H1 (cell line): ENCODE measurements around the gene PDE9A. TPM values are rescaled to one million over a fixed set of nuclear protein-coding genes. Genes with fewer than 3 reads are reported as not detected.

ENCODE experiments used
- CHD2 ChIP-seq: IDR thresholded peaks from 2 replicates; pipeline ENCODE4 v1.6.1; 2012; ENCODE audit warnings: low read length, improper control_type of control experiment
- EGR1 ChIP-seq: IDR thresholded peaks from 2 replicates; pipeline ENCODE4 v1.6.1; 2011; ENCODE audit warnings: low read depth, low read length, borderline replicate concordance
- EZH2 ChIP-seq: fragments of 200-600 bp; sonication (generic); IDR thresholded peaks from 2 replicates; pipeline ENCODE4 v1.7.1; 2012; ENCODE audit warnings: low read depth, mild to moderate bottlenecking, moderate library complexity, low read length, inconsistent platforms; ENCODE audit not compliant: severe bottlenecking
- JUN ChIP-seq: IDR thresholded peaks from 2 replicates; pipeline ENCODE4 v1.6.1; 2011; ENCODE audit warnings: low read depth, mild to moderate bottlenecking, improper control_type of control experiment, low read length
- JUND ChIP-seq: IDR thresholded peaks from 2 replicates; pipeline ENCODE4 v1.6.1; 2011; ENCODE audit warnings: mild to moderate bottlenecking, improper control_type of control experiment, low read length
- NRF1 ChIP-seq: IDR thresholded peaks from 2 replicates; pipeline ENCODE4 v1.6.1; 2011; ENCODE audit warnings: mild to moderate bottlenecking, low read depth, low read length, improper control_type of control experiment
- RBBP5 ChIP-seq: IDR thresholded peaks from 2 replicates; pipeline ENCODE4 v1.7.1; 2012; ENCODE audit warnings: low read depth, mild to moderate bottlenecking, inconsistent platforms, low read length, moderate library complexity, borderline replicate concordance
- RXRA ChIP-seq: IDR thresholded peaks from 2 replicates; pipeline ENCODE4 v1.6.1; 2011; ENCODE audit warnings: low read depth, mild to moderate bottlenecking, low read length, moderate library complexity; ENCODE audit not compliant: insufficient read depth
- SIRT6 ChIP-seq: IDR thresholded peaks from one replicate; pipeline ENCODE4 v1.7.1; 2012; ENCODE audit warnings: low read length, inconsistent platforms
- polyA plus RNA-seq, 7 experiments: library from polyadenylated mRNA; depleted of rRNA in 3 of 7; stranded (reverse) in 5 of 7; unstranded in 2 of 7; fragments of >200 nt in 5 of 7; fragments of 200-250 nt in 2 of 7; gene quantifications; 1 replicate in 5 of 7; 2 replicates in 1 of 7; 4 replicates in 1 of 7; pipeline versions ENCODE4 v1.2.1 to v1.2.3, GENCODE V29; 2011 to 2013; ENCODE audit warnings: missing spikeins in 2 of 7, mixed read lengths in 2 of 7
- total RNA-seq: library from RNA; stranded (reverse); fragmentation: NEBNext Ultra II Directional; extraction: Animal tissue kit (Norgen Biotek cat#: 25700); gene quantifications from 2 replicates; pipeline ENCODE4 v1.2.1, GENCODE V29; 2021
- TF ChIP-seq, protein P1 (sequence below): fragments of 300-600 bp; sonication (generic); IDR thresholded peaks from 2 replicates; pipeline ENCODE4 v1.7.1; 2012; ENCODE audit warnings: low read length, moderate library complexity, mild to moderate bottlenecking, inconsistent platforms; ENCODE audit not compliant: insufficient replicate concordance
- TF ChIP-seq, protein P2 (sequence below): IDR thresholded peaks from 2 replicates; pipeline ENCODE4 v1.6.1; 2012; ENCODE audit warnings: inconsistent platforms

PDE9A gene
- total and polyA plus RNA-seq, 2 of the 8 experiments (the other 6 are each of a cell fraction or from before 2014, with no cell fraction given) = 39.2 to 45.9 TPM

DNA sequence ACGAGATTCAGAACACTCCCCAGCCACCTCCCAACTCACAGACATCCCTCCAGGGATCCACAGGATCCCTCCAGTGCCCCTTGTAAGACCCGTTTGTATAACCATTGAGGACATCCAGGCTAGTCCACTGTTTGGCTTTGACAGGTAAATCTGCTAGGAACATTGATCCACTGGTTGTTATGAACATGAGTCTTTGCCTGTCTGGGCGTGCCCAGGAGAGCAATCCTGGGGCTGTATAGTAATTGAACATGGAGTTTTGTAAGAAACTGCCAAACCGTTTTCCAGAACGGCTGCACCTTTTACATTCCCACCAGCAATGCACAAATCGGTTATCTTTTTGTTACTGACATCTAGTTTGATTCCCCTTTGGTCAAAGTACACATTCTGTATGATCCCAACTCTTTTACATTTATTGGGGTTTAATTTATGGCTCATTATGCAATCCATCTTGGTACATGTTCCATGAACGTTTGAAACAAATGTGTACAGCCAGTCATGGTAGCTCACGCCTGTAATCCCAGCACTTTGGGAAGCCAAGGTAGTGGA is 137.2 kb downstream of the PDE9A start (continued):
- TF ChIP-seq, protein P1, sequence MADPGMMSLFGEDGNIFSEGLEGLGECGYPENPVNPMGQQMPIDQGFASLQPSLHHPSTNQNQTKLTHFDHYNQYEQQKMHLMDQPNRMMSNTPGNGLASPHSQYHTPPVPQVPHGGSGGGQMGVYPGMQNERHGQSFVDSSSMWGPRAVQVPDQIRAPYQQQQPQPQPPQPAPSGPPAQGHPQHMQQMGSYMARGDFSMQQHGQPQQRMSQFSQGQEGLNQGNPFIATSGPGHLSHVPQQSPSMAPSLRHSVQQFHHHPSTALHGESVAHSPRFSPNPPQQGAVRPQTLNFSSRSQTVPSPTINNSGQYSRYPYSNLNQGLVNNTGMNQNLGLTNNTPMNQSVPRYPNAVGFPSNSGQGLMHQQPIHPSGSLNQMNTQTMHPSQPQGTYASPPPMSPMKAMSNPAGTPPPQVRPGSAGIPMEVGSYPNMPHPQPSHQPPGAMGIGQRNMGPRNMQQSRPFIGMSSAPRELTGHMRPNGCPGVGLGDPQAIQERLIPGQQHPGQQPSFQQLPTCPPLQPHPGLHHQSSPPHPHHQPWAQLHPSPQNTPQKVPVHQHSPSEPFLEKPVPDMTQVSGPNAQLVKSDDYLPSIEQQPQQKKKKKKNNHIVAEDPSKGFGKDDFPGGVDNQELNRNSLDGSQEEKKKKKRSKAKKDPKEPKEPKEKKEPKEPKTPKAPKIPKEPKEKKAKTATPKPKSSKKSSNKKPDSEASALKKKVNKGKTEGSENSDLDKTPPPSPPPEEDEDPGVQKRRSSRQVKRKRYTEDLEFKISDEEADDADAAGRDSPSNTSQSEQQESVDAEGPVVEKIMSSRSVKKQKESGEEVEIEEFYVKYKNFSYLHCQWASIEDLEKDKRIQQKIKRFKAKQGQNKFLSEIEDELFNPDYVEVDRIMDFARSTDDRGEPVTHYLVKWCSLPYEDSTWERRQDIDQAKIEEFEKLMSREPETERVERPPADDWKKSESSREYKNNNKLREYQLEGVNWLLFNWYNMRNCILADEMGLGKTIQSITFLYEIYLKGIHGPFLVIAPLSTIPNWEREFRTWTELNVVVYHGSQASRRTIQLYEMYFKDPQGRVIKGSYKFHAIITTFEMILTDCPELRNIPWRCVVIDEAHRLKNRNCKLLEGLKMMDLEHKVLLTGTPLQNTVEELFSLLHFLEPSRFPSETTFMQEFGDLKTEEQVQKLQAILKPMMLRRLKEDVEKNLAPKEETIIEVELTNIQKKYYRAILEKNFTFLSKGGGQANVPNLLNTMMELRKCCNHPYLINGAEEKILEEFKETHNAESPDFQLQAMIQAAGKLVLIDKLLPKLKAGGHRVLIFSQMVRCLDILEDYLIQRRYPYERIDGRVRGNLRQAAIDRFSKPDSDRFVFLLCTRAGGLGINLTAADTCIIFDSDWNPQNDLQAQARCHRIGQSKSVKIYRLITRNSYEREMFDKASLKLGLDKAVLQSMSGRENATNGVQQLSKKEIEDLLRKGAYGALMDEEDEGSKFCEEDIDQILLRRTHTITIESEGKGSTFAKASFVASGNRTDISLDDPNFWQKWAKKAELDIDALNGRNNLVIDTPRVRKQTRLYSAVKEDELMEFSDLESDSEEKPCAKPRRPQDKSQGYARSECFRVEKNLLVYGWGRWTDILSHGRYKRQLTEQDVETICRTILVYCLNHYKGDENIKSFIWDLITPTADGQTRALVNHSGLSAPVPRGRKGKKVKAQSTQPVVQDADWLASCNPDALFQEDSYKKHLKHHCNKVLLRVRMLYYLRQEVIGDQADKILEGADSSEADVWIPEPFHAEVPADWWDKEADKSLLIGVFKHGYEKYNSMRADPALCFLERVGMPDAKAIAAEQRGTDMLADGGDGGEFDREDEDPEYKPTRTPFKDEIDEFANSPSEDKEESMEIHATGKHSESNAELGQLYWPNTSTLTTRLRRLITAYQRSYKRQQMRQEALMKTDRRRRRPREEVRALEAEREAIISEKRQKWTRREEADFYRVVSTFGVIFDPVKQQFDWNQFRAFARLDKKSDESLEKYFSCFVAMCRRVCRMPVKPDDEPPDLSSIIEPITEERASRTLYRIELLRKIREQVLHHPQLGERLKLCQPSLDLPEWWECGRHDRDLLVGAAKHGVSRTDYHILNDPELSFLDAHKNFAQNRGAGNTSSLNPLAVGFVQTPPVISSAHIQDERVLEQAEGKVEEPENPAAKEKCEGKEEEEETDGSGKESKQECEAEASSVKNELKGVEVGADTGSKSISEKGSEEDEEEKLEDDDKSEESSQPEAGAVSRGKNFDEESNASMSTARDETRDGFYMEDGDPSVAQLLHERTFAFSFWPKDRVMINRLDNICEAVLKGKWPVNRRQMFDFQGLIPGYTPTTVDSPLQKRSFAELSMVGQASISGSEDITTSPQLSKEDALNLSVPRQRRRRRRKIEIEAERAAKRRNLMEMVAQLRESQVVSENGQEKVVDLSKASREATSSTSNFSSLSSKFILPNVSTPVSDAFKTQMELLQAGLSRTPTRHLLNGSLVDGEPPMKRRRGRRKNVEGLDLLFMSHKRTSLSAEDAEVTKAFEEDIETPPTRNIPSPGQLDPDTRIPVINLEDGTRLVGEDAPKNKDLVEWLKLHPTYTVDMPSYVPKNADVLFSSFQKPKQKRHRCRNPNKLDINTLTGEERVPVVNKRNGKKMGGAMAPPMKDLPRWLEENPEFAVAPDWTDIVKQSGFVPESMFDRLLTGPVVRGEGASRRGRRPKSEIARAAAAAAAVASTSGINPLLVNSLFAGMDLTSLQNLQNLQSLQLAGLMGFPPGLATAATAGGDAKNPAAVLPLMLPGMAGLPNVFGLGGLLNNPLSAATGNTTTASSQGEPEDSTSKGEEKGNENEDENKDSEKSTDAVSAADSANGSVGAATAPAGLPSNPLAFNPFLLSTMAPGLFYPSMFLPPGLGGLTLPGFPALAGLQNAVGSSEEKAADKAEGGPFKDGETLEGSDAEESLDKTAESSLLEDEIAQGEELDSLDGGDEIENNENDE = no peak
- TF ChIP-seq RBBP5 (no peak), NRF1 (no peak), JUND (no peak), SIRT6 (no peak), RXRA (no peak), CHD2 (no peak), EZH2 (no peak), EGR1 (no peak), JUN (no peak)
- TF ChIP-seq, protein P2, sequence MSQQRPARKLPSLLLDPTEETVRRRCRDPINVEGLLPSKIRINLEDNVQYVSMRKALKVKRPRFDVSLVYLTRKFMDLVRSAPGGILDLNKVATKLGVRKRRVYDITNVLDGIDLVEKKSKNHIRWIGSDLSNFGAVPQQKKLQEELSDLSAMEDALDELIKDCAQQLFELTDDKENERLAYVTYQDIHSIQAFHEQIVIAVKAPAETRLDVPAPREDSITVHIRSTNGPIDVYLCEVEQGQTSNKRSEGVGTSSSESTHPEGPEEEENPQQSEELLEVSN = no peak
